Superior temporal gyrus (tissue), 1 donor: ENCODE results near the gene TPSD1.
"Not testable (repeated sequence)": the region's sequence is repeated elsewhere in the genome, so short reads cannot be mapped to it uniquely, and the experiment has no call there.

Source experiments
- DNase-seq: peaks from one replicate; pipeline ENCODE4 v3.0.0-alpha.2; 2016; ENCODE audit errors: extremely low spot score

Gene TPSD1

DNA sequence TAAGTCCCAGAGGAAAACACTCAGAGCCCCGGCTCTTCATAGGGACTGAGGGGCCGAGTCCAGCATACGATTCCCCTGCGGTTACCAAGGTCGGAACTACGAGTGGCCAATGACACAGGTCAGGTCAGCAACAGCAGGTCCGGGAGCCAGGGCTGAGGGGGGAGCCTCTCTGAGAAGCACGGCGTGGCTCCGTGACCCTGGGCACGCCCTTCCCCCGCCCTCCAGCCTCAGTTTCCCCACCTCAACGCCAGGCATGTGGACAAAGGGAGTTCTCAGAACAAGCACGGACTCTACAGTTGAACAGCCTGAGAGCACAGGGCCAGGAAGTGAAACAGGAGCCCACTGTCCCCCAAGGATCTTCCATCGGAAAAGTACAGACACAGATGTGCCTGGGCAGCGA lies 25.6 kb downstream of the TPSD1 start:
- DNase-seq = no peak

DNA sequence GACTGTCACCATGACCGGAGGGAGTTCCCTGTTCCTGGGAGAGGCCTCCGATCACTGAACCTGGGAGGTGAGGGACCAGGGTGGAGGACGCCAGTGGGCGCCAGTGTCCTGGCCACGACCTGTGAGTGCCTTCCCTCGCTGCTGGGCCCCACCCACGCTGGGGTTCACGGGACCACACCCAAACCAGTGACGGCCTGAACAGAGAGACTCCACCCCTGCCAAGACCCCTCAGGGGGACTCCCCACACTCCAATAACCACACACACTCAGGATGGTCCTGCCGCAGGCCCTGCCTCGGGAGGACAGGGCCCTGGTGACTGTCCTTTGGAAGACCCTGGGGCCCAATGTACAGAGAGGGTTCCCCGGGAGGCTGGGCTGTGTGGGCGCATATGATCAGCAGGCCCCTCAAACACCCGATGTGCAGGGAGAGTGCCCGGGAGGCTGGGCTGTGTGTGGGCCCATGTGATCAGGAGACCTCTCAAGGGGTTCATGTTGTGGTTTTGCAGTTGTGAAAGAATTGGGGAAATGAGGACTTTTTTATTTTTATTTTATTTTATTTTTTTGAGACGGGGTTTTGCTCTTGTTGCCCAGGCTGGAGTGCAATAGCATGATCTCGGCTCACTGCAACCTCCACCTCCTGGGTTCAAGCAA lies 26.6 kb downstream of the TPSD1 start:
- DNase-seq = no peak

DNA sequence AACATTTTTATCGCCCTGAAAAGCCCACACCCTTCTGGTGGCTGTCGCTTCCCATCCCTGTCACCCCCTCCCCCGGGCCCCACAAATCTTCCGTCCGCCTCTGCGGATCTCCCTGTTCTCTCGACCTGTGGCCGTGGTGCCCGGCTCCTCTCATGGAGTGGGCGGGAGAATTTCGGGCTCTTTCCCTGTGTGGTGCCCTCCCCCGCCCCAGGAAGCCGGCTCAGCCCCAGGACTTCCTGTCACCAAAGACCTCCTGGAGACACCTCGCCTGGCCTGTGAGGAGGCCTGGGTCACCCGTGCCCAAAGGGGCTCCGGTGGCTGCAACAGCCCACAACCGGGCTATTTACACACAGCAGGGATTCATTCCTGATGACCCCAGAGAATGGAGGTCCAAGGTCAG lies 27.4 kb downstream of the TPSD1 start:
- no peak for DNase-seq

DNA sequence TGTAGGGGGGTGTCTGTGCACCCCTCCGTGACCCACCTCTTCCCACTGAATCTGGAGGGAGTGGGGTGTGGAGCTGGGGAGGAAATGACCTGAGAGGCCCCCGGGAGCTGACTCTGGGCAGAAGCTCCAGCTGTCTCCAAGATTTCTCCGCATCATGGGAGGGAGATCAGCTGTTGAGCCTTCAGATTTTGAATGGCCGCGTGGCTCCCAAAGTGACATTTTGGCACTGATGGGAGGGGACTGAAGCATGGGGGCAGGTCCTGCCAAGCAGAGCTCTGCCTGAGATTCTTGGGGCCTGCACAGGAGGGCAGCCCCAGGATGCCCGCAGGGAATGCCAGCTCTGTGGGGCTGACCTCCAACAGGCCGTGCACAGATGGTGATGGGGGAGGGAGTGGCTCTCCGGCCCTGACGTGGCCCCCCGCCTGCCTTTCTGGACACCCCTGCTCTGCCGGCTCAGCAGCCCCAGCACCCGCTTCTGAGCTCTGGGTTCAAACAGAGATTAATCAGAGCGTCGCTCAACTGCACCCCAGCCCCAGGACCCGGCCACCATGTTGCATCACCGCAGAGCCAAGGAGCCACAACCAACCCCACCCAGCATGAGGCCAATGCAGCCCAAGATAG lies 28.2 kb downstream of the TPSD1 start:
- DNase-seq = no peak

DNA sequence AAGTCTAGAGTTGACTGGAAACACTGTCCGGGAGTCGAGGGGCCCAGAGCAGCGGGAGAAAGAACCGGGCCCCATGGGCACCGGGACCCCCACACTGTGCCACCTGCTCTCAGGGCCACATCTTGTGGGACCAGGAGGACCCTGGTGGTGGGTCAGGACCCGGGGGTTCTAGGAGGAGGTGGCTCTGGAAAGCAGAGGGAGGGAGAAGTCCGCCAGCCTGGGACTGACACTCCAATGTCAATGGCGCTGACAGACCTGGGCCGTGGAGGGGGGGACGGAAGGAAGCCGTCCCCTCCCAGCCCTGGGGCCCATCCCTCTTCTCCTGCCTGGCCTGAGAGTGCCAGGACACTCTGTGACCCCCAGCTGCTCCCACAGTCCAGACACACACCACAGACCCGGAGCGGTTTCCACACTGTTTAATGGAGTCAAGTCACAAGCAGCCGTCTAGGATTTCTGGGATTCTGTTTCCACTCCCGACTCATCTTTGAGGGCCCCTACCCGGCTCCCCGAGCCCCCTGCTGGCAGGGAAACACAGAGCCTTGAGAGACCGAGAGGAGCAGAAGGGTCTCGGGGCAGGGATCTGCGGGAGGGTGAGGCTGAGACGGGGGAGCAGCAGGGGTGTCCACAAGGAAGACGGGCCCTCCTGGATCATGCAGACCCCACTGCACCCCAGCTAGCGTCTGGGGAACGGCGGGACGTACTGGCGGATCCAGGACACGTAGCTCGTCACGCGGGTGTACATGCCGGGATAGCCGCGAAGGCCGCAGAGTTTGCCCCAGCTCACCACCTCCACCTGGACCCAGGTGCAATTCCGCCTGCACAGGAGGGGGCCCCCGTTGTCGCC lies 30.0 kb downstream of the TPSD1 start:
- no peak for DNase-seq

DNA sequence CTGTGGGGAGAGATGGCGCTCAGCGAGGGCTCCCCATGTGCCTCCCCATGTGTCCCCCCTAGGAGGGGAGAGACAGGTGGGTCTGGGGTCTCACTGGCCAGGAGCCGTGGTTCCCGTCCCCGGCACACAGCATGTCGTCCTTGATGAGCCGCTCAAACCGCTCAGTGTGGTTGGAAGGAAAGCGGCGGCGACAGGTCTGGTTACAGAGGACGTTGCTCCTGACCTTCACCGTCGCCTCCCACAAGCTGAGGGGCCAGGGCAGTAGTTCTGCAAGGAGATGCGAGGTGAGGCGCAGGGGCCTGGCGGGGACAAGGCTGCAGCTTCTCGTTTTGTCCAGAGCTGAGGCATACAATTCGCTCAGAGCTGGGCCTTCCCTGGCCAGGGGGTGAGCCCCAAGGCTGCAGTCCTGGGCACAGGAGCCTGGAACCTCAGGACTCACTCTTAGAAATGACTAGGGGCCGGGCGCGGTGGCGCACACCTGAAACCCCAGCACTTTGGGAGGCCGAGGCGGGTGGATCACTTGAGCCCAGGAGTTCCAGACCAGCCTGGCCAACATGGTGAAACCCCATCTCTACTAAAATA lies 30.7 kb downstream of the TPSD1 start:
- DNase-seq = no peak

DNA sequence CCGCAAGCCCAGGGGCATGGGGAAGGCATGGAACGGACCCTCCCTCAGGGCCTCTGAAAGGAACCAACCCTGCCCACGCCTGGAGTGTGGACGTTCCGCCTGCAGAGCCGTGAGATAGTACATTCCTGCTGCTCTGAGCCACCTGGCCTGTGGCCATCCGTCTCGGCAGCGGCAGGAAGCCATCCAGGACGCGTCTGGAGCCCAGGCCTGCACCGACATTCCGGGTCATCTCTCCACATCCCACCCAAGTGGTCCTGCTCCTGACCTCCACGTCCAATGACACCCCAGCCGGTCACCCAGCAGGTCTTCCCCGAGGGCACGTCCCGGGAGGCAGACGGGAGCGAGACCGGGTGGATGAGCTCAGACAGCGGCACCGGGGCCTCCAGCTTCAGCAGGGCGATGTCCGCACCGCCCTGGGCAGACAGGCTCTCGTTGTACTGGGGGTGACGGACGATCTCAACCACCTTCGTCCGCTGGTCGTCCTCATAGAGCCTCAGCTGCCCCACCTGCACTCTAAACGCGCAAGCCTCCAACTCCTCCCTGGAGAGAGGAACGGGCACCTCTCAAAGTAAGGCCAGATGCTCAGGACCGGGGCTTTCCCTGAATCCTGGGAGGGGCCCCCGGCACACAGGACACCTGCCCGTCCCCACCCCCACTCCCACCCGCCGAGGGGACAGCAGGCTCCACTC lies 32.3 kb downstream of the TPSD1 start:
- no peak for DNase-seq

DNA sequence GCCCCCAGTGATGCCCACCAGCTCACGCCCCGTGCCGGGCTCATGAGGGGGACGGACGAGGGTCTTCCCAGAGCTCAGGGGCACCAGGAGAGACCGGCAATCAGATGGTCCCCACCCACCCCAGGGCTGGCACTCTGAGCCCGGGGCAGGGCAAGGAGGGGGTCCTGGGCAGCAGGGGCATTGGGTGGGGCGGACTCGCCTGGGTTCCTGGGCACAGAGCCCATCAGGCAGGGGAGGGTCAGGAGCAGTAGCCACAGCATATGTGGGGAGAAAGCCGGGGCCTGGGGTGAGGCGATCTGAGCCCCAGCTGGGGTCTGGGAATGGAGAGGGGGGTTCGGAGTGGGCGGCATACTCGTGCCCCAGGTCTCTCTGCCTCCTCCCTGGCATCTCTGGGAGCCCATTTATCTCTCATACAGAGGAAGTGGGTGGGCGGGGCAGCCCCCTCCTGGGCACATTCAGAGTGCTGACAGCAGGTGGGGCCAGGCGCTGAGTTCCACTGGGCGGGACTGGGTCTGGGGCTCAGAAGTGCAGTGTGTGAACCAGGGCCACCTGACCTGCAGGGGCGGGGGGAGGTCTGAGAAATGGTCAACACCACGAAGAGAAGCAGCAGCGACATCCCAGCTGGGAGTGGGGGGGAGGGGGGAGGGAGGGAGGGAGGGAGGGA lies 33.1 kb downstream of the TPSD1 start:
- DNase-seq = no peak

DNA sequence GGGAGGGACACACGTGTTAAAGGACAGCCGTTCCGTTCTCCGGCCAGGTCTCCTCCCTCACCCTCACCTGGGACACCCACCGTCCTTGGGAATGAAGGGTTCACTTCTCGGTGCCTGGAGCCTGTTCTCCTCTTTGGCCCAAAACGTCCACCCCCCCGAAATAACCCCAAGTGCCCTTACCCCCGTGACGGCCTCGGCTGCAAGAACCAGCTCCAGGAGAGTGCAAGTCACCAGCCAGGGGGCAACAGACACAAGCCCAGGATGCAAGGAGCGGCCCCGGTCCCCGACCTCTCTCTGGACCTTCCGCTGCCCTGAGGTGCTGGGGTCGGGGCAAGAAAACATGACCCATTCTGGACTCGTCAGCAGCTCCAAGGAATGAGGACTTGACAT lies 33.6 kb downstream of the TPSD1 start:
- DNase-seq = no peak

DNA sequence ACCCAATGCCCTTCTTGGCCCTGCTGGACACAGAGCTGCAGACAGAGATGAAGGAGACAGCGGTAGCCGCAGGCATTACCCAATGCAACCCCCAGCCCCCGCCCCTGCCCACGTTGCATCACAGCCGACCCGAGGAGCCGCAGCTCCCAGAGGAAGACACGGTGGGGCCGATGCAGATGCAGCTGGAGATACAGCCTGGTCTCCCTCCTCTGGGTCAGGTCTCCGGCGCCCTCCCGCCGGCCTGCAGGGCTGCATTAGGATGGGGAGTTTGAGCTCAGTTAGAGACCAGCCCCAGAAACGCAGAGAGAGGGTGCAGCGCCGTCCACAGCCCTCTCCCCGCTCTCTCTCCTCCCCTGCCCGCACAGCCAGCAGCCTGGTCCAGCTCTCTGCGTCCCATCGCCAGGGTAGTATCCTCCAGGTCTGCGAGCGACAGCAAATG lies 34.2 kb downstream of the TPSD1 start:
- DNase-seq = no peak

DNA sequence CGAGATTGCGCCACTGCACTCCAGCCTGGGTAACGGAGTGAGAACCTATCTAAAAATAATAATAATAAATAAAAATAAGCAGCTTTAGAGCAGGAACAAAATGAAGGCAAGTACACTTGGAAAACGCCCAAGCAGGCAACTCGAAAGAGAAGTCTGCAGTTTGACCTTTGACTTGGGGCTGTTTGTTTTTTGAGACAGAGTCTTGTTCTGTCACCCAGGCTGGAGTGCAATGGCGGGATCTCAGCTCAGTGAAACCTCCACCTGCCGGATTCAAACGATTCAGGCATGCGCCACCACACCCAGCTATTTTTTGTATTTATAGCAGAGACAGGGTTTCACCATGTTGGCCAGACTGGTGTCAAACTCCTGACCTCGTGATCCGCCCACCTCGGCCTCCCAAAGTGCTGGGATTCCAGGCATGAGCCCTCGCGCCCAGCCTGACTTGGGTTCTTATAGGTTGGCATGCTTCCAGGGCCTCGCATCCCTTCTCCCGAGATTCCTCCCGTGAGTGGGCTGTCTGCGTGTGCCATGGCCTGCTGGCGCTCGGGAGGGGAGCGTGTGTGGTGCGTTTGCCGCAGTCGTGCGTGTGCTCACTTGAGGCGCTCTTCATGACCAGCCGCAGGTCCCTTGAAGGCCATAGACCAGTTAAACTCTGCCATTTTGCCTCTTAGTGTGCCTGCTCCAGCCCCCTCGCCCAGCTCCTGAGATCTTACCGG lies 35.1 kb downstream of the TPSD1 start:
- no peak for DNase-seq

DNA sequence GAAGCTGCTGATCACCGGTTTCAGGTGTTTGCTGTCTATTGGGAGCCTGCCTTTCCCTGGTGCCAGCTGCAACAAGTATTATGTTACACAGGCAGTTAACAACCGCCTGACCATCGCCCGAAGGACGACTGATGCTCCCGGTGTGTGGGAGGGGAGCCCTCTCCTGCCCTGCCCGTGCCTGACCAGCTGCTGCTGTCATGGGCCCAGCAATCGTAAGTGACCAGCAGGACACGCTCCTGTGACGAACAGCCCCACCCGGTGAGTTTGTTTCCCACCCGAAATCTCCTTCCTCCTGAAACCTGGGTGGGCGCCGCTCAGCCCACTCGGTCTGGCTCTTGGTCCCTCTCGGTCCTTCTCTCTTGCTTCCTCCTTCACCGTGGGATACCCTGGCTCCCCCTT lies 35.7 kb downstream of the TPSD1 start:
- no peak for DNase-seq

DNA sequence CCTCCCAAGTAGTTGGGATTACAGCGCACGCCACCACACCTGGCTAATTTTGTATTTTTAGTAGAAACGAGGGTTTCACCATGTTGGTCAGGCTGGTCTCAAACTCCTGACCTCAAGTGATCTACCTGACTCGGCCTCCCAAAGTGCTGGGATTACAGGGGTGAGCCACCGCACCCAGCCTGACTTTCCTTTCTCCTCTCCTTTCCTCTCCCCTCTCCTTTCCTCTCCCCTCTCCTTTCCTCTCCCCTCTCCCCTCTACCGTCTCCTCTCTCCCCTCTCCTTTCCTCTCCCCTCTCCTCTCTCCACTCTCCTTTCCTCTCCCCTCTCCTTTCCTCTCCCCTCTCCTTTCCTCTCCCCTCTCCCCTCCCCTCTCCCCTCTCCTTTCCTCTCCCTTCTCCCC lies 36.3 kb downstream of the TPSD1 start:
- DNase-seq = not testable (repeated sequence)

DNA sequence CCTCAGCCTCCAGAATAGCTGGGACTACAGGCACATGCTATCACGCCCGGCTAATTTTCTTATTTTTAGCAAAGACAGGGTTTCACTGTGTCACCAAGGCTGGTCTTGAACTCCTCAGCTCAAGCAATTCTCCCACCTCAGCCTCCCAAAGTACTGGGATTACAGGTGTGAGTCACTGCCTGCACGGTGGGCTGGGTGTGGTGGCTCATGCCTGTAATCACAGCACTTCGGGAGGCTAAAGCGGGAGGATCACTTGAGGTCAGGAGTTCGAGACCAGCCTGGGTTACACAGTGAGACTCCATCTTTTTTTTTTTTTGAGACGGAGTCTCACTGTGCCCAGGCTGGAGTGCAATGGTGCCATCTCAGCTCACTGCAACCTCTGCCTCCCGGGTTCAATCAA lies 36.9 kb downstream of the TPSD1 start:
- DNase-seq = not testable (repeated sequence)

DNA sequence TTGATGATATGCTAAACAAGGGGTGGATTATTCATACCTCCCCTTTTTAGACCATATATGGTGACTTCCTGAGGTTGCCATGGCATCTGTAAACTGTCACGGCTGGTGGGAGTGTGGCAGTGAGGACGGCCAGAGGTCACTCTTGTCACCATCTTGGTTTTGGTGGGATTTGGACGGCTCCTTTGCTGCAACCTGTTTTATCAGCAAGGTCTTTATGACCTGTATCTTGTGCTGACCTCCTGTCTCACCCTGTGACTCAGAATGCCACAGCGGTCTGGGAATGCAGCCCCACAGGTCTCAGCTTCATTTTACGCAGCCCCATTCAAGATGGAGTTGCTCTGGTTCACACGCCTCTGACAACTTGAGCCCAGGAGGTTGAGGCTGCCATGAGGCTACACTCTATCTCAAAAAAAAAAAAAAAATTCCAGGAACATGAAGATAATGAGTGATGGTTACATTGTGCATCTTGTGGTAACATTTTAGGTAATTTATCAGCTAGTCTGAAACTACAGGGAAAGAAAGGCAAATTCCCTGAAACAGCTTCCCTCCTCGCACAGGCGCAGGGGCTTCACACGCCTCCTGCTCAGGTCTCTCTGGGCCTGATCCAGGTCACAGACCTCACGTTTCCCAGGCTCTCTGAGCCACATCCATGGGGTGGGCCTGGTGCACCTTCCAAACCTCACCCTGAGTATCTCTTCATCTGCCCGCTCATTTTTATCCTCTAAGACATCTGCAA lies 38.2 kb downstream of the TPSD1 start:
- DNase-seq = no peak

DNA sequence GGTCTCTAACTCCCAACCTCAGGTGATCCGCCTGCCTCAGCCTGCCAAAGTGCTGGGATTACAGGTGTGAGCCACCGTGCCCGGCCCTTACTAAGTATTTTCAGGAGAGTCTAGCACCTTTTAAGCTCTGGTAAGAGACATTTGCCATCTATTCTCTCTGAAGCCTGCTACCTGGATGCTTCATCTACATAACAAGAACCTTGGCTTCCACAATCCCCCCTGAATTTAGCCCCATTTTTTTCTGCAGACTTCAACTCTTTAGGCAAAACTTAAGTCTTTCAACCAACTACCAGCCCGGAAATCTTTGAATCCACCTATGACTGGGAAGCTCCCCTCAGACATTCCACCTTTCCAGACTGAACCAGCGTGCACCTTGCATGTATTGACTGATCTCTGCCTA lies 39.6 kb downstream of the TPSD1 start:
- no peak for DNase-seq

DNA sequence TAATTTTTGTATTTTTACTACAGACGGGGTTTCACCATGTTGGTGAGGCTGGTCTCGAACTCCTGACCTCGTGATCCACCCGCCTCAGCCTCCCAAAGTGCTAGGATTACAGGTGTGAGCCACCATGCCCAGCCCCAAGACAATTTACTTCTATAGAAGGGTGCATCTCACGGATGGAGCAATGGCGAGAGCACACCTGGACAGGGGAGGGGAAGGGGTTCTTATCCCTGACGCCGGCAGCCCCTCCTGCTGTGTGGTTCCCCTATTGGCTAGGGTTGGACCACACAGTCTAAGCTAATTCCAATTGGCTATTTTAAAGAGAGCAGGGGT lies 40.8 kb downstream of the TPSD1 start:
- not testable (repeated sequence) for DNase-seq

DNA sequence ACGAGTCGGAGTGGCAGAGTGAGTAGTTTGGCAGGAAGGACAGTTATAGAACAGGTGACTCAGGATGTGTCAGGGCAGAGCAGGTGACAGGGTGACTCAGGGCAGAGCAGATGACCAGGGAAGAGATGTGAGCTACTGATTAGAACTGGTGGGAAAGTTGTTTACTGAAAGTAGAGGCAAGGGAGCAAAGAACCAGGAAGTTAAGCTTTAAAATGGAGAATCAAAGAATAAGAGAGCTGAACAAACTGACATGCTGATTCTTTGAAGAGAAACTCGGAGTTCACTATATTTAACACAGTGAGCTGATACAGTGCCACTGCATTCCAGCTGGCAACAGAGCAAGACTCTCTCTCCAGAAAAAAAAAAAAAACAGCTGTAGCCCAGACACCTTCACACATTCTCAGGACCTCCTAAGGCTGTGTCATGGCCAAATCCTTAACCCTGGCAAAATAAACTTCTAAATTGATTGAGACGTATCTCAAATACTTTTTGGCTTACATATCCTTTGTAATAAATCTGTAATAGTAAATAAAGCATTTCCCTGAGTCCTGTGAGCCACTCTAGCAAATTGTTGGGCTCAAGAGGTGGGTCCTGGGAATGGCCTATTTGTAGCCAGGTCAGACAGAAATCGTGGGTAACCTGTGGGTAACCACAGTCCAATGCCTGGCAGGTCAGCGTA lies 41.3 kb downstream of the TPSD1 start:
- no peak for DNase-seq

DNA sequence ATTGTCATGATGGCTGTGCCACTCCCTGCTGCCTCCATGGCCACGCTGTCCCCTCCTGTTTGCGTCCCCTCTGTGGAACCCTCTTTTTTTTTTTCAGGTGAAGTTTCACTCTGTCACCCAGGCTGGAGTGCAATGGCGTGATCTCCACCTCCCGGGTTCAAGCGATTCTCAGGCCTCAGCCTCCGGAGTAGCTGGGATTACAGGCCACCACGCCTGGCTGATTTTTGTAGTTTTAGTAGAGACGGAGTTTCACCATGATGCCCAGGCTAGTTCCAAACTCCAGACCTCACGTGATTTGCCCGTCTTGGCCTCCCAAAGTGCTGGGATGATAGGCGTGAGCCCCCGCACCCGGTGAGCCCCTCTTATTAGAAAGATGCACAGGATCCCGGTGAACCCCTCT lies 42.5 kb downstream of the TPSD1 start:
- DNase-seq = no peak
